Measurements from ENCODE around the gene SYNM.
"Not testable (repeated sequence)": the region's sequence is repeated elsewhere in the genome, so short reads cannot be mapped to it uniquely, and the experiment has no call there.

The SYNM gene, protein sequence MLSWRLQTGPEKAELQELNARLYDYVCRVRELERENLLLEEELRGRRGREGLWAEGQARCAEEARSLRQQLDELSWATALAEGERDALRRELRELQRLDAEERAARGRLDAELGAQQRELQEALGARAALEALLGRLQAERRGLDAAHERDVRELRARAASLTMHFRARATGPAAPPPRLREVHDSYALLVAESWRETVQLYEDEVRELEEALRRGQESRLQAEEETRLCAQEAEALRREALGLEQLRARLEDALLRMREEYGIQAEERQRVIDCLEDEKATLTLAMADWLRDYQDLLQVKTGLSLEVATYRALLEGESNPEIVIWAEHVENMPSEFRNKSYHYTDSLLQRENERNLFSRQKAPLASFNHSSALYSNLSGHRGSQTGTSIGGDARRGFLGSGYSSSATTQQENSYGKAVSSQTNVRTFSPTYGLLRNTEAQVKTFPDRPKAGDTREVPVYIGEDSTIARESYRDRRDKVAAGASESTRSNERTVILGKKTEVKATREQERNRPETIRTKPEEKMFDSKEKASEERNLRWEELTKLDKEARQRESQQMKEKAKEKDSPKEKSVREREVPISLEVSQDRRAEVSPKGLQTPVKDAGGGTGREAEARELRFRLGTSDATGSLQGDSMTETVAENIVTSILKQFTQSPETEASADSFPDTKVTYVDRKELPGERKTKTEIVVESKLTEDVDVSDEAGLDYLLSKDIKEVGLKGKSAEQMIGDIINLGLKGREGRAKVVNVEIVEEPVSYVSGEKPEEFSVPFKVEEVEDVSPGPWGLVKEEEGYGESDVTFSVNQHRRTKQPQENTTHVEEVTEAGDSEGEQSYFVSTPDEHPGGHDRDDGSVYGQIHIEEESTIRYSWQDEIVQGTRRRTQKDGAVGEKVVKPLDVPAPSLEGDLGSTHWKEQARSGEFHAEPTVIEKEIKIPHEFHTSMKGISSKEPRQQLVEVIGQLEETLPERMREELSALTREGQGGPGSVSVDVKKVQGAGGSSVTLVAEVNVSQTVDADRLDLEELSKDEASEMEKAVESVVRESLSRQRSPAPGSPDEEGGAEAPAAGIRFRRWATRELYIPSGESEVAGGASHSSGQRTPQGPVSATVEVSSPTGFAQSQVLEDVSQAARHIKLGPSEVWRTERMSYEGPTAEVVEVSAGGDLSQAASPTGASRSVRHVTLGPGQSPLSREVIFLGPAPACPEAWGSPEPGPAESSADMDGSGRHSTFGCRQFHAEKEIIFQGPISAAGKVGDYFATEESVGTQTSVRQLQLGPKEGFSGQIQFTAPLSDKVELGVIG (N-terminal part only)

DNA sequence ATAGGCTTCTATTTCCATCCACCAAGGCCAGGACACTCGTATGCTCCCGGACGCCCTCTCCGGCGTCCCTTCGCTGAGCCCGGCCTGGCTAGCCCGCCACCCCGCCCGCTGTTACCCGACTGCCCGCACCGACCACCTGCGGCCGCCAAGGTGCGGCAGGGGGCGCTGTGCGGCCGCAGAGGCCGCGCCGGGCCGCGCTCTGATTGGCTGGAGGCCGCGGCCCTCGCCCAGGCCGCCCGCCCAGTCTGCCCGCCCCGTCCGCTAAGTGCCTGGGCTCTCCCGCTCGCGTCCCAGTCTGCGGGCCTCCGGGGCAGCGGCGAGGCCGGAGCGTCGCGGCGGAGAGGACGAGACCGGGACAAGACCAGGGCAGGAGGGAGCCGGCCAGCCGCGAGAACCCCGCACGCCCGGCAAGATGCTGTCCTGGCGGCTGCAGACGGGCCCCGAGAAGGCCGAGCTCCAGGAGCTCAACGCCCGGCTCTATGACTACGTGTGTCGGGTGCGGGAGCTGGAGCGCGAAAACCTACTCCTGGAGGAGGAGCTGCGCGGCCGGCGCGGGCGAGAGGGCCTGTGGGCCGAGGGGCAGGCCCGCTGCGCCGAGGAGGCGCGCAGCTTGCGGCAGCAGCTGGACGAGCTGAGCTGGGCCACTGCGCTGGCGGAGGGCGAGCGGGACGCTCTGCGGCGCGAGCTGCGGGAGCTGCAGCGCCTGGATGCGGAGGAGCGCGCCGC, at the start of gene SYNM:
SYNM (plus strand) TSS at position 293 of the 726 bp plus-strand sequence; CDS start at position 413, 120 bp downstream.
- peak; percentile 36 for DNase-seq

DNA sequence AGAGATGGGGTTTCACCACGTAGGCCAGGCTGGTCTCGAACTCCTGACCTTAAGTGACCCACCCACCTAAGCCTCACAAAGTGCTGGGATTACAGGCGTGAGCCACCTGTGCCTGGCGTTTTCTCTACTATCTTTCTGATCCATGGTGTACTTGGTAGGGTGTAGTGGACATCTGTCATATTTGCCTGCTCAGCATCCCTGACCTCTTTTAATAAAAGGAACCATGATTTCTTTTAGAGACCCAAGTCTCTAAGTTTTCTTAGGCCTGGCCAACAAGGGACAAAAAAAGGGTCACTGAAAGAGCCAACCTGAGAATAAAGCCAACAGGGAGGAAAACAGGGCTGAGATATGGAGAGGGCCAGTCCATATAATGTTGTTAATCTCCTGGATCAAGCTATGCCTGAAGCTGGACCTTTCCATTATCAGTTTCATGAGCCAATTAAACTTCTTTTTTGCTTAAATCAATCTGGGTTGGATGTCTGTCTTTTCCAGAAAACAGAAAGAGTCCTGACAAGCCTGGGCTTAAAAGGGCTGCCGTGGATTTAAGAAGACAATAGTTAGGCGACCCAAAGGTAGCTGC, 49.2 kb upstream of the SYNM start:
- DNase-seq: no peak

DNA sequence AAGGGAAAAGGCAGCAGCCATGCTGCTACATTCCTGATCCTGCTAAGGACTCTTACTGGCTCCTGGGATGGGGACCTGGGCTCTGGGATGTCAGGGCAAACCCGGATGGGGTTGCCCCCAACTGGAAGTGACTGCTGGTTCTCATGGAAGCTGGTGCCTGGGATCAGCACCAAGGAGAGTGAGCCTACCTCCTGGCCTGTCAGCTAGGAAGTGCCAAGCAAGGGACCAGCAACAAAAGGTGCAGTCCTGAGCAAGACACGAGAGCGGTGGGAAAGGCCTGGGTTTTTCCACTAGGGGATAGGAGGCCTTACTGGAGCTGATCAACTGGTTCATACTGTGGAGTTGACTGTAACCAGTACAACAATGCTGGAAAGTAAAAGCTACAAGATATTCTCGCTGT, 47.9 kb upstream of the SYNM start:
- DNase-seq: no peak

DNA sequence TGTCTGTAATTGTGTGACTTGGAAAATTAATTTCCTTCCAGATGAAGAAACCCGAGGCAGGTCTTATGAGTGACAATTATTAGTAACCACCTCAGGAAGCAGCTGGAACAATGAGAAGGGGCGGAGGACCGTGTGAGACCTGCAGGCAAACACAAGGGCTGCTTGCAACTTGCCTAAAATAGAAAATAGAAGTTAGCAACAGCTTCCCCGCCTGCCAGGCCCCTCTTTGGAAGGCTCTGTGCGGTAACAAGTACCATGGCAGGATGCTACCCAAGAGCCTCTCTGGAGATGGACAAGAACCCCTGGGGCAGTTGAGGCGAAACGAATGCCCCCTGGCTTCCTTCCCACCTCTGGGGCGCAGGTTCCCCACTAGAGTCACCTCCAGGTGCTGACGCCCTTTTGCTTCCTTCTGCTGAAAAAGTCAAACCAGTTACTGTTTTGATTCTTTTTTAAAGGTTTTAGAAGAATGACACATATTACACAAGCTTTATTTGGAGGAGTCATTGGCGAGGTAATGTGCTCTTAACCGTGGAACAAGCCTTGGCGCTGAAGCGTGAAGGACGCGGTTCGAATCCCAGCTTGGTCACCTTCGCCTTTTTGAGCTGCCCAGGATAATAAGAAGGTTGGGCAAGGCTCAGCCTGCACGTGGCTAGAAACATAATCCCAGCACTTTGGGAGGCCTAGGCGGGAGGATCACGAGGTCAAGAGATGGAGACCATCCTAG, 47.0 kb upstream of the SYNM start:
- no peak for DNase-seq

DNA sequence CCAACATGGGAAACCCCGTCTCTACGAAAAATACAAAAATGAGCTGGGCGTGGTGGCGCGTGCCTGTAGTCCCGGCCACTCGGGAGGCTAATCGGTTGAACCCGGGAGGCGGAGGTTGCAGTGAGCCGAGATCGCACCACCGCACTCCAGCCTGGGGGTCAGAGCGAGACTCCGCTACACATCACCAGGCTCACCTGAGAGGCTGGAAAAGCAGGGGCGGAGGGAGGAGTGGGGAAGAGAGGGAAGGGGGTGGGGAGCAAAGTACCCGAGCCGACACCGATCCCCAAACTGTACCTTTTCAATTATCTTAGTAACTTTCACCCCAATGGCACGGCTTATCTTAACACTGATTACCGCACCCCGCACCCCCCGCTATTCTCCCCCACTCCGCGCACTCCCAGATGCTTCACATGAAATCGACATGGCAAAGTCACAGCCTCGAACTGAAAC, 46.4 kb upstream of the SYNM start:
- no peak for DNase-seq

DNA sequence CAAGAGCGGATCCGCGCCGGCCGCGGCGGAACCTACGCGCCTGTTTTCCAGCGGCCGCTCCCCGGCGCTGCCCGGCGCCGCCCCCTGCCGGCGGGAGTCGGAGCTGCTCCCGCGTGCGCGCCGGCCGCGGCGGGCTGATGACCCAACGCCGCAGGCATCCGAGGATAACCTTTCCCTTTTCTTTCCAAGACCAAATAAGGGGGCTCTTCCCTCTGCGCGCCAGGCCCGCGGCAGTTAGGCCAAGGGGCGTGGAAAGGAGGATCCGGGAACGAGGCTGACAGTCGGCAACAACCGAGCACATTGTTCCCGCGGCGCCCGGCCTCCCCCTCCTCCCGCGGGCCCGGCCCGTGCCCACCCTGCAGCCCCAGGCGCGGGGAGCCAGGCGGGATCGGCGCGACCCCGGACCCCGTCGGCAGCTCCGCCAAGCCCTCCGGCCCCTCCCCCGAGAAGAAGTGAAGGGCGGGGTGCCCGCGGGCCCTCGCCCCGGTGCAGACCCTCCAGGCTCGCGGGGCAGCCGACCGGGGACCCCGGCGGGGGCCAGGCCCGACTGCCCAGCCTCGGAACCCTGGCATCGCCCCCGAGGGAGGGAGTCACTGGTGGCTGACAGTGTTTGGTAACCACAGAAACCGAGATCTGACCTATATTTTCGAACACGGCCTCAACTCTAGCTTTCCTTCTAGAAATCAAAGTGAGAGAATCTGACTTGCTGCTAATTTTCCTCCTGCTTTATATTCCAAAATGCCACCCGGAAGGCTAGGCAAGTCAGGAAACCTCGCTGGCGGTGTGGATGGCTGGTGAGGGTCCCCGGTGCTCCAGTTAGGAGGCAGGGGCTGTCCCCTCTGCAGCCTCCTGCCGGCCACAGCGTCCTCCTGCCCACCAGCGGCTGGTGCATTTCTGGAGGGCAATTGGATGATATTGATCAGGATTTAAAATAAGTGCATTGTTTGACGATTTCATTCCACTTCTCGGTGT, 45.6 kb upstream of the SYNM start:
- DNase-seq: peak; percentile 3

DNA sequence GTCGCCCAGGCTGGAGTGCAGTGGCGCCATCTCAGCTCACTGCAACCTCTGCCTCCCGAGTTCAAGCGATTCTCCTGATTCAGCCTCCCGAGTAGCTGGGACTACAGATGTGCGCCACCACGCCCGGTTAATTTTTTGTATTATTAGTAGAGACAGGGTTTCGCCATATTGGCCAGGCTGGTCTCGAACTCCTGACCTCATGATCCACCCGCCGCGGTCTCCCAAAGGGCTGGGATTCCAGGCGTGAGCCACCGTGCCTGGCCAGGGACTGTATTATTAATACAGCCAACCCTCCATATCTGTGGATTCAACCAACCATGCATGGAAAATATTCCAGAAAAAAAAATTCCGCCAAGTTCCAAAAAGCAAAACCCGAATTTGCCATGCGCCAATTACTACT, 44.7 kb upstream of the SYNM start:
- DNase-seq: not testable (repeated sequence)

DNA sequence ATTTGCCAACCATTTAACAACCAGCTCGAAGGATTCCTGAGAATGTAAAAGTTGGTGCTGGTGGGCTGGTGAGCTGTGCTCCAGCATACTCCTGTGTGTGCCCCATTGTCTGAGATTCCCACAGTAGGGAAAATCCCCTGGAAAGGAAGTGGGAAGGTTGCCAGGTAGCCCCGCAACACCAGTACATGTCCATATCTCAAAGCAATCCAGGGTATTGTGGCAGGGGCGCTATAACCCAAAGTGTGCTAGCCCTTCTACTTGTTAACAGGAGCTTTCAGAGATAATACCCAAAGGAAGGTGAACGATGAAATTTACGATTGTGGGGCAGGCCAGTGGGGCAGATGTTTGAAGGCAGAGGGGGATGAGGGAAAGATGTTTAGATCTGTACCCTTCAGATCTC, 42.7 kb upstream of the SYNM start:
- no peak for DNase-seq

DNA sequence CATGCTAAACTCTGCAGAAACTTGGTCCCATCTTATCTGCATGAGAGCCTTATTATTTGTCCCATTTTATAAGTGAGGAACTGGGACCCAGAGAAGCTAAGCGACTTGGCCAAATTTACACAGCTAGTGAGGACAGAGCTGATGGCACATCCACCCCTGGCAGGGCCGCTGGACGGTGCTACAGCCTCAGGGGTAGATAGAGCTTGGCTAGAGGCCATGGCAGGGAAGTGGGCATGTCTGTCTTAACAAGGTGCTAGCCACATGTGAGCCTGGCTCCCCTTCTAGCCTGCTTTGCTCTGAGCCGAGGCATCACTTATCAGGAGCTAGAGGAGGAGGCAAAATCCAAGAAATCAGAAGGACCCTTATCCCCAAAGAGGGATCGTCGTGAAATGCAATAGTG, 36.7 kb upstream of the SYNM start:
- DNase-seq: no peak

DNA sequence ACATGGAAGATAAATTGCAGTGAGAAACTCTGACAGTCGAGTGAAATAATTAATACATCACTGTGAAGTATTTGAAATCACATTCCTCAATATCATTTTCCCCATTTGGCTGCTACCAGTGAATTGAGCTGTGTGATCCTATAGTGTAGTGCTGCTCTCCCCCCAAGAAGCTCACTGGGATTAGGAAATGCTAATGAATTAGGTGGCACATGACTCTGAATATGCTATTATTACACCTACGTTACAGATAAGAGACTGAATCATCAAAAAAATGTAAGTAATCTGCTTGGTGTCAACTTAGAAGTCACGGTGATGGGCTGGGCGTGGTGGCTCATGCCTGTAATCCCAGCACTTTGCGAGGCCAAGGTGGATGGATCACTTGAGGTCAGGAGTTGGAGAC, 34.7 kb upstream of the SYNM start:
- no peak for DNase-seq

DNA sequence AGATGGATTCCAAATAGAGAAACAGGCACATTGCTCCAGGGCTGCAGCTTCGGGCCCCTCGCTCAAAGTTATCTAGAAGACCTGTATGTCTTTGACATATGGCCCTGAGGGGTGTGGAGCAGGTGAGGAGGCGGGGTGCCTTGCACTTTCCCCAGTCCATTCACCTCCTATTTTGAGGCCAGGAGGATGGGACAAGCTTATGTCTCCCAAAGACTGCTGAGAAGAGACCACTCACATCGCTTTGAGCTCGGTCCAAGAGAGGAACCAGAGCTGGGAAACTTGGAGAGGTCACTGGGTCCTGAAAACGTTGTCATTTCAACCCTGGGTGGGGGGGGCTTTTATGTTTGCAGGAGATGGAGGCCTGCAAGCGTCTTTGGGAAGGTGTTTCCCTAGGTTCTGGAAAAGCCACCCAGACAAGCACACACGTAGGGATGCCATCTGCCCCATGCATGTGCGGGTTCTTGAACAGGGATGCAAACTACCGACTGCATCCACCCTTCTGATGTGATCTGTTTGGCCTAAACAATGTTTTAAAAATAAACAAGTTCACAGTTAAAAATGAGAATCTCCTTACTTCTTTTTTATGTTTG, 33.7 kb upstream of the SYNM start:
- DNase-seq: no peak

DNA sequence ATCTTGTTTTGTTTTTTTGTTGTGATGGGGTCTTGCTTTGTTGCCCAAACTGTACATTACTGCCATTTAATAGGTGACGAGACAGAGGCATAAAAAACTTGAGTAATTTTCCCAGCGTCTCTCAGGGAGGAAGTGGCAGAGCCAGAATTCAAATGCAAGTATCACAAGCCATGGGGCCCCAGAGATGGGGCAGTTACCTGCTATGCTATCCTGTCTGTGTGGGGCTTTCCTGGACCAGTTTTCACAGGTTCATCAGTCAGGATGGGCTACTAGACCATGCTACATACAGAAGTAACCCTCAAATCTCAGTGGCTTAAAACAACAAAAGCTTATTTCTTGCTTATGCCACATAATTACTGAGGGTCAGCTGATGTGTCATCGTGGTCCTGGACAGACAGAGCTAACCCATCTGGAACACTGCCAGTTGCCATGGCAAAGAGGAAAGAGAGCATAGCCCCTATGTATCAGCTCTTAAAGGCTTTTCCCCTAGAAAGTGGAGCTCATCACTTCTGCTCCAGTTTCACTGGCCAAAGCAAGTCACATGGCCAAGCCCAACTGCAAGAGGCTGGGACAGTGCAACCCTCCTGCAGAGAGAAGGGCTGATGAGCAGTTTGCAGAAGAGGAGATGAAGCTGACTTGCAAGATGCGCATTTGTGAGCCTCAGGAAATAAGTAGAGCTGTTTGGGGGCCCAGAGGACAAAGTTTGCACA, 31.7 kb upstream of the SYNM start:
- DNase-seq: no peak

DNA sequence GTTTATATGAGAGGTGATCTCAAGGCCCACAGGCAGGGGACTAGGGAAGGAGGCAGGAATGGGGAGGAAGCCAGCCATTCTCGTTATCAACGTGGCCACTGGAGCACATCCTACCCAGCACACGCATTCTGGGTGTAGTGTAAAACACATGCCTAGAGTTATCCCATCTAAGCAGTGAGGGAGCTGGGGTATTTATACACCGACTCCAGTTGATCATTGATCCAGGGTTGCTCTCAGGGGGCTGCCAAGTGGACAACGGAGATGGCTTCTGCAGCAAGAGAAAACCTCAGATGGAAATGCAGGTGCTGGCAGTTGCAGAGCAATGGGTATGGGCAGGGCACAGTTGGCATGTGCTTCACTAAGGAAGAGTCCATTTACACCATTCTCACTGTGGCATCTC, 30.4 kb upstream of the SYNM start:
- DNase-seq: no peak

DNA sequence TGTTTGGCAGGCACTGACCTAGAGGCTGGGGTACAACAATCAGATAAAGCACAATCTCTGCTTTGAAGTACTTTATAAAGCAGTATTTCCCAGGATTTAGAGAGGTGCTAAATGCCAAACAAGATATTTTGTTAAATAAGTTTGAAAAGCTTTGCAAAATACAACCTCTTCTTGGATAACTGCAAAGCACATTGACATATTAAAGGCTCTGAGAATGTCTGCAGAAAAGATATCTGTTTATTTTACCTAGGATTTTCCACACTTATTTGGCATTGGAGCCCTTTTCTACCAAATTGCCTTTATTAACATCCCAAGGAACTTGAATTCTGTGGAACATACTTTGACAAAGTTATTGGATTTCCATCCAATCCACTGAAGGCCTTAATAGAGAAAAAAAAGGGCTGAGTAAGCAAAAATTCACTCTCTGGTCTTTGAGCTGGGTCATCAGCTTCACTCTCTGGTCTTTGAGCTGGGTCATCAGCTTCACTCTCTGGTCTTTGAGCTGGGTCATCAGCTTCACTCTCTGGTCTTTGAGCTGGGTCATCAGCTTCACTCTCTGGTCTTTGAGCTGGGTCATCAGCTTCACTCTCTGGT, 29.7 kb upstream of the SYNM start:
- not testable (repeated sequence) for DNase-seq

DNA sequence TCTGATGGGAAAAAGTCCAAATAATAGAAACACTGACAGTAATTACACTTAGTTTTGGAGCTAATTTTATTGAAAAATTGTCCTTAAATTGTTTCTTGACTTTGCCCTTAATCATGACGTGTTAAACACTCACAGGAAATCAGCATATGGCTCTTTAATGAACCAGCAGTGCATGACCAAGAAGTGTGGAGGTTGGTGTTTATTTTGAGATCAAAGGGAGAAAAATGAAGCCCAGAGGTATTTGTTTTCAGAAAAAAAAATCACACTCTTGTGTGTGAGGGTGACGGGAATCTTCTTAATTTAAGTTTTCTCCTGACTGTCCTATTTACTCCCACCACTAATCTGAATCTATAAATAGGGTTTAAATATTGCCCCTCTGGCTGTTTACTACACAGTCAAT, 28.8 kb upstream of the SYNM start:
- no peak for DNase-seq

DNA sequence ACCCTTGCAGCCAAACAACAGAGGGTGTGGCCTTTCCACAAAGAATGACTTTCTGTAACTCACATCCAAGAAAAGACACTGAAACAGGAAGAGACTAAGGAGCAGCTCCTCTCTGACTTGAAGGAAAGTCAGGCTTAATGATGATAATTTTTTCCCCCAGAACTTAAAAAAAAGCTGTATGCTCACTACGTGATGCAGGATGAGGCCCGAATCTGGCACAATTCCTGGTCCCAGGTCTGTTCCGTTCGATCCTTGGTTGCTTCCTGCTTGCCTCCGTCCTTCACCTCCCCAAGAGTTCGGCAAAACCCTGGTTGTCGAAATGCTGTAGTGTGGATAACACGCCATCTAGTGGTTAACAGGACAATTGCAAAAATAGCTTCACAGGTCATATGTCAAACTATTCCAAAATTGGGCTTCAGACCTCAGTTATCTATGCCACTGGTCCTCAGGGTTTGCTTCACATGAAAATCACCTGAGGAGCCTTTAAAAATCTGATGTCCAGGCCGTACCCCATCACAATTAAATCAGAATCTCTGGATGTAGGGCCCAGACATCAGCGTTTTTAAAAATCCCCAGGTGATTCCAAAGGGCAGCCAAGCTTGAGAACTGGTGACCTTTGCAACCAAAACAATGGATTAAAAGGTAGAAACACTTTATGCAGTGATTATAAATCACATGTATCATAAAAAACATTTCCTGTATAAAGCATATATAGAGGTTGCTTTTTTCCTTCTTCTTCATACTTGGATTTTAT, 28.1 kb upstream of the SYNM start:
- DNase-seq: peak; percentile 74

DNA sequence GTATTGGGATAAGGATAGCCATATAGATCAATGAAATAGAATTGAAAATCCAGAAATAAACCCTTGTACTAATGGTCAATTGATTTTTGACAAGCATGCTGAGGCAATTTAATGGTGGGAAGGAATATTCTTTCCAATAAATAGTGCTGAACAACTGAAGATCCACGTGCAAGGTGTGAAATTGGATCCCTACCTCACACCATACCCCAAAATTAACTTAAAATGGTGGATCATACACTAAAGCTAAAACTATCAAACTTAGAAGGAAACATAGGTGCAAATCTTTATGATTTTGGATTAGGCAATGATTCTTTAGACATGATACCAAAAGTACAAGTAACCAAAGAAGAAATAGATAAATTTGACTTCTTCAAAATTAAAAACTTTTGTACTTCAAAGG, 22.1 kb upstream of the SYNM start:
- DNase-seq: no peak

DNA sequence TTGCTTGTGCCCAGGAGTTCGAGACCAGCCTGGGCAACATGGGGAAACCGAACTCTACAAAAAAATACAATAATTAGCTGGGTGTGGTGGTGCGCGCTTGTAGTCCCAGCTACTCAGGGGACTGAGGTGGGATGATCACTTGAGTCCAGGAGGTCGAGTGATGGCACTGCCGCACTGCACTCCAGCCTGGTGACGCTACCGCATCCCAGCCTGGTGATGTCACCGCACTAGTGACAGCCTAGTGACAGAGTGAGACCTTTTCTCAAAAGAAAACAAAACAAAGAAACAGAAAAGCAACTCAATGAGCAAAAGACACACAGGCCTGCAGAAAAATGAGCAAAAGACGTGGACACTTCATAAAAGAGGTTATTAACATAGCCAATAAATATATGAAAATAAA, 19.9 kb upstream of the SYNM start:
- no peak for DNase-seq

Measured in NCI-H1694 treated with DMSO at 0.1 percent for 48 hours (cell line).